Endothelial cell of umbilical vein (primary cell): Measurements from ENCODE around the gene MSMB. TPM values are rescaled to one million over a fixed set of nuclear protein-coding genes. Genes with fewer than 3 reads are reported as not detected.

Experiments
- BruUV-seq: library from RNA; stranded (reverse); fragments of 400-500 nt; replicated peaks from 2 replicates; lab custom pipeline; 2021; lab: Mats Ljungman, UMichigan
- CTCF ChIA-PET: fragments of 300-600, 350-600 bp; sonication (Branson Sonifier 250); formaldehyde crosslinking; loops from one replicate; lab custom pipeline; 2021; ENCODE audit warnings: antibody characterized with exemption, inconsistent platforms; lab: Charles Lee
- POLR2A ChIA-PET: fragments of 300-600, 350-600 bp; sonication (Branson Sonifier 250); formaldehyde crosslinking; loops from one replicate; lab custom pipeline; 2021; ENCODE audit warnings: antibody characterized with exemption, inconsistent platforms; lab: Charles Lee
- DNase-seq: peaks from one replicate; pipeline ENCODE4 v3.0.0-alpha.2; 2011; ENCODE audit warnings: low read depth, low spot score
- FAIRE-seq: peaks from 2 replicates; lab custom pipeline; 2011; peaks lifted over from hg19 to GRCh38; lab: Jason Lieb, UNC
- H2AFZ ChIP-seq: 2 replicates; pipeline ENCODE4 v1.6.0; 2012; ENCODE audit warnings: low read depth, low read length, control low read depth, inconsistent platforms
- H3K27ac ChIP-seq: 2 replicates; pipeline ENCODE4 v1.5.1; 2011; ENCODE audit warnings: low read depth, mild to moderate bottlenecking, control low read depth, low read length, moderate library complexity; ENCODE audit not compliant: insufficient read depth
- H3K27me3 ChIP-seq, 2 experiments: 2 replicates each; pipeline versions ENCODE4 v1.6.0 to v1.6.1; 2011; ENCODE audit warnings: low read length in 2 of 2, mixed read lengths in 1 of 2; ENCODE audit not compliant: control insufficient read depth in 2 of 2, insufficient read depth in 2 of 2
- H3K36me3 ChIP-seq, 2 experiments: 2 replicates in 1 of 2; 3 replicates in 1 of 2; pipeline ENCODE4 v1.5.1; 2011; ENCODE audit warnings: low read length in 2 of 2, mild to moderate bottlenecking in 1 of 2, moderate library complexity in 1 of 2; ENCODE audit not compliant: control insufficient read depth in 2 of 2, insufficient read depth in 2 of 2; ENCODE audit errors: extremely low read depth in 1 of 2
- H3K4me1 ChIP-seq: 3 replicates; pipeline ENCODE4 v1.5.1; 2011; ENCODE audit warnings: mild to moderate bottlenecking, low read length; ENCODE audit not compliant: control insufficient read depth, insufficient read depth; ENCODE audit errors: extremely low read depth
- H3K4me2 ChIP-seq: 2 replicates; pipeline ENCODE4 v1.6.1; 2011; ENCODE audit warnings: low read length, control low read depth, mixed read lengths; ENCODE audit not compliant: insufficient read depth
- H3K4me3 ChIP-seq, 3 experiments: fragments of 200-600 bp in 1 of 3; sonication (generic), shearing (Covaris generic) in 1 of 3; replicated peaks in 1 of 3; 2 replicates each; pipeline ENCODE4 v1.5.1; 2011 to 2016; ENCODE audit warnings: control low read depth in 3 of 3, low read length in 3 of 3, mild to moderate bottlenecking in 2 of 3, inconsistent platforms in 1 of 3, low read depth in 1 of 3, moderate library complexity in 1 of 3; ENCODE audit not compliant: insufficient read depth in 1 of 3
- H3K79me2 ChIP-seq: 2 replicates; pipeline ENCODE4 v1.6.0; 2012; ENCODE audit warnings: low read length, inconsistent platforms; ENCODE audit not compliant: control insufficient read depth, insufficient read depth
- H3K9ac ChIP-seq: replicated peaks from 2 replicates; pipeline ENCODE3; 2011; ENCODE audit warnings: low read length, control low read depth; ENCODE audit not compliant: insufficient read depth; ENCODE audit errors: extremely low read depth
- H3K9me1 ChIP-seq: replicated peaks from 3 replicates; pipeline ENCODE4 v1.6.0; 2011; ENCODE audit warnings: mild to moderate bottlenecking, low read length; ENCODE audit not compliant: control insufficient read depth, insufficient read depth; ENCODE audit errors: extremely low read depth
- H3K9me3 ChIP-seq: replicated peaks from 2 replicates; pipeline ENCODE4 v1.5.1; 2012; ENCODE audit warnings: low read length, inconsistent platforms; ENCODE audit not compliant: control insufficient read depth, insufficient read depth
- H4K20me1 ChIP-seq: replicated peaks from 2 replicates; pipeline ENCODE3; 2011; ENCODE audit warnings: mild to moderate bottlenecking, low read length; ENCODE audit not compliant: control insufficient read depth, insufficient read depth; ENCODE audit errors: extremely low read depth
- EZH2 ChIP-seq: IDR thresholded peaks from 2 replicates; pipeline ENCODE4 v1.6.1; 2012; ENCODE audit warnings: borderline replicate concordance, low read depth, mild to moderate bottlenecking, moderate library complexity, low read length, inconsistent platforms; ENCODE audit not compliant: severe bottlenecking
- FOS ChIP-seq: IDR thresholded peaks from 2 replicates; pipeline ENCODE4 v1.6.1; 2011; ENCODE audit warnings: mild to moderate bottlenecking, low read length, moderate library complexity, borderline replicate concordance; ENCODE audit not compliant: insufficient read depth
- GATA2 ChIP-seq: IDR thresholded peaks from 2 replicates; pipeline ENCODE4 v1.7.0; 2011; ENCODE audit warnings: low read depth, mild to moderate bottlenecking, moderate library complexity, mixed read lengths, low read length; ENCODE audit not compliant: insufficient read length, insufficient read depth
- JUN ChIP-seq: IDR thresholded peaks from 2 replicates; pipeline ENCODE4 v1.6.1; 2011; ENCODE audit warnings: borderline replicate concordance, low read depth; ENCODE audit not compliant: insufficient read length, insufficient read depth
- MAX ChIP-seq: IDR thresholded peaks from 2 replicates; pipeline ENCODE4 v1.6.1; 2011; ENCODE audit not compliant: insufficient read depth, insufficient read length
- MYC ChIP-seq: IDR thresholded peaks from one replicate; pipeline ENCODE4 v1.6.1; 2011; ENCODE audit warnings: mild to moderate bottlenecking, low read depth, low read length
- POLR2A ChIP-seq: IDR thresholded peaks from 2 replicates; pipeline ENCODE4 v1.6.1; 2012; ENCODE audit warnings: low read depth, mild to moderate bottlenecking, control low read depth, low read length
- POLR2AphosphoS5 ChIP-seq: IDR thresholded peaks from 2 replicates; pipeline ENCODE4 v1.6.1; 2012; ENCODE audit warnings: low read depth, mild to moderate bottlenecking, control low read depth, low read length, moderate library complexity; ENCODE audit not compliant: insufficient read depth
- dilution Hi-C: fragments of 300-500 bp; cut with MboI; formaldehyde crosslinking; loops from one replicate; pipeline ENCODE4 v1.15.0; 2019; ENCODE audit warnings: low sequenced_read_pairs; ENCODE audit not compliant: extremely low pct_ligation_motif_present
- intact Hi-C: fragments of 100-400 bp; cut with micrococcal nuclease; formaldehyde crosslinking; loops from one replicate; pipeline ENCODE4 v1.10.0; 2022
- polyA plus RNA-seq, 4 experiments: library from polyadenylated mRNA; depleted of rRNA in 3 of 4; stranded (reverse) in 3 of 4; unstranded in 1 of 4; fragments of >200 nt; gene quantifications; 2 replicates each; pipeline versions ENCODE4 v1.2.1 to v1.2.3, GENCODE V29; 2011 to 2012; ENCODE audit warnings: missing spikeins in 1 of 4
- total RNA-seq: library from RNA; stranded (reverse); gene quantifications from 2 replicates; pipeline ENCODE4 v1.2.3, GENCODE V29; 2021
- TF ChIP-seq, protein P1 (sequence below), 2 donors: IDR thresholded peaks; 1 replicate in 1 of 2; 2 replicates in 1 of 2; pipeline ENCODE4 v1.5.1; 2011; ENCODE audit warnings: low read length in 2 of 2, mild to moderate bottlenecking in 2 of 2, moderate library complexity in 2 of 2, control low read depth in 1 of 2, inconsistent platforms in 1 of 2, low read depth in 1 of 2; ENCODE audit not compliant: insufficient read depth in 1 of 2; ENCODE audit errors: extremely low read depth in 1 of 2

MSMB gene
- total and polyA plus RNA-seq, 2 donors (not counting 3 experiments of a cell fraction or from before 2014, with no cell fraction given) = not detected

DNA sequence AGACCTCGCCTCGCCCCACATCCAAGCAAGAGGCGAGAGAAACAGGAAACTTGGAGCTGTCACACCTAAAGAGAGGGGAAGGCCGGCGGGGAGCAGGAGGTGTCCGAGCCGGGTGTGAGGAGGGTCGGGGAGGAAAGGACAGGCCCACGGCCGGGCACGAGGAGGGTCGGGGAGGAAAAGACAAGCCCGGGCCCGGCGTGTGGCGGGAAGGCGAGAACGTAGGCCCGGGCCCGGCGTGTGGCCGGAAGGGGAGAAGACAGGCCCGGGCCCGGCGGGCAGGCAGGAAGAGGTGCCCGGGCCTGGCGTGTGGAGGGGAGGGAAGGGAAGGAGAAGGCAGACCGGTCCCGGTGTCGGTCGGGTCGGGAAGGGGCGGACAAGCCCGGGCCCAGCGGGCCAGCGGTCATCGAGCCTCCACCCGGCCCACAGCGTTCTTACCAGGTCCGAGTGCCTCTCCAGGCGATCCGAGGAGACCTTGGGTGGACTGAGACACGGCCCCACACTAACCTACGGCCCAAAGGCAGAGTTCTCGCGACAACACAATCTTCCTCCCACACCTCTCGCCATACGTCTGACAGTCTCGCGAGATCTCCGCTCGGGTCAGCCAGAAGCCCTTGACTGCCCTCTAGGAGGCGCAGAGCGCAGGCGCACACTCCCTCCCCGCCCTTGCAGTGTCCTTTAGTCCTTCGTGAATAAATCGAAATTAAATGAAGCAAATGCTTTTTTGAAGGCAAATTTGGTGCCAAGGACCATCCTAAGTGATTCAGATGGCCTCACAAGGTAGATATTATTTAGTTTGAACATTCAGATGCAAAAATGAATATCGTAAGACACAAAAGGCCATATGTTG lies 15.8 kb downstream of the MSMB start, which contains the start of gene NCOA4:
Gene NCOA4, minus strand, starts transcription at position 533 of the 847 bp plus-strand sequence. CDS start 13,943 bp downstream, outside the sequence.
- Histone ChIP-seq H3K4me1 (peaks cover 36% of the 10 kb centered on the region), H3K9ac (peak within 1 kb of the TSS; percentile 92), H3K27me3 (no peaks in the 10 kb centered on the region), H3K27ac (peak within 1 kb of the TSS; percentile 71), H3K36me3 (peaks cover 0 to 3% of the 10 kb centered on the region in 2 experiments), H4K20me1 (peaks cover 2% of the 10 kb centered on the region), H3K9me3 (no peaks in the 10 kb centered on the region), H2AFZ (peak within 1 kb of the TSS; percentile 87), H3K4me2 (peak within 1 kb of the TSS; percentile 98), H3K79me2 (peaks cover 48% of the 10 kb centered on the region), H3K4me3 (peak within 1 kb of the TSS; percentile 75 to 94 (median 85)), H3K9me1 (no peaks in the 10 kb centered on the region)
- DNase-seq (peak; percentile 98), FAIRE-seq (no peak)
- TF ChIP-seq POLR2A (peak; percentile 97), JUN (no peak), EZH2 (no peak), MYC (no peak), MAX (no peak), GATA2 (no peak), FOS (no peak), POLR2AphosphoS5 (peak; percentile 93)
- TF ChIP-seq, protein P1, sequence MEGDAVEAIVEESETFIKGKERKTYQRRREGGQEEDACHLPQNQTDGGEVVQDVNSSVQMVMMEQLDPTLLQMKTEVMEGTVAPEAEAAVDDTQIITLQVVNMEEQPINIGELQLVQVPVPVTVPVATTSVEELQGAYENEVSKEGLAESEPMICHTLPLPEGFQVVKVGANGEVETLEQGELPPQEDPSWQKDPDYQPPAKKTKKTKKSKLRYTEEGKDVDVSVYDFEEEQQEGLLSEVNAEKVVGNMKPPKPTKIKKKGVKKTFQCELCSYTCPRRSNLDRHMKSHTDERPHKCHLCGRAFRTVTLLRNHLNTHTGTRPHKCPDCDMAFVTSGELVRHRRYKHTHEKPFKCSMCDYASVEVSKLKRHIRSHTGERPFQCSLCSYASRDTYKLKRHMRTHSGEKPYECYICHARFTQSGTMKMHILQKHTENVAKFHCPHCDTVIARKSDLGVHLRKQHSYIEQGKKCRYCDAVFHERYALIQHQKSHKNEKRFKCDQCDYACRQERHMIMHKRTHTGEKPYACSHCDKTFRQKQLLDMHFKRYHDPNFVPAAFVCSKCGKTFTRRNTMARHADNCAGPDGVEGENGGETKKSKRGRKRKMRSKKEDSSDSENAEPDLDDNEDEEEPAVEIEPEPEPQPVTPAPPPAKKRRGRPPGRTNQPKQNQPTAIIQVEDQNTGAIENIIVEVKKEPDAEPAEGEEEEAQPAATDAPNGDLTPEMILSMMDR (IDR thresholded peaks at IDR 0.05; ENCODE audit: extremely low read depth in 1 of 2, insufficient read depth in 1 of 2, low read depth in 1 of 2, low read length in 2 of 2) = peak; percentile 74 to 78
- ChIA-PET CTCF (interaction anchor here (0.7 to 2.7 kb wide), 6 partner anchors 13 to 154 kb away, joined by 3 to 15 read pairs (median 4); no protein-coding TSS in a partner anchor), POLR2A (no interaction called here)
- dilution Hi-C loops = no loop called here
- no TSS peak for BruUV-seq
- intact Hi-C loops = loop anchor here (1.0 to 2.0 kb wide), 2 partner anchors 66 to 435 kb away; no protein-coding TSS in a partner anchor
